ENCODE data around the gene MS4A10. TPM values are rescaled to one million over a fixed set of nuclear protein-coding genes. Genes with fewer than 3 reads are reported as not detected.
"Not testable (repeated sequence)": the region's sequence is repeated elsewhere in the genome, so short reads cannot be mapped to it uniquely, and the experiment has no call there.

MS4A10 gene
- total RNA-seq, 1 donor from 2014 or later, result not detected

- not testable (repeated sequence) for DNase-seq (ENCODE audit: low read depth)
Measured at GRCh38 chr11:60823745-60824306, 38.7 kb downstream of the MS4A10 start.

- DNase-seq (ENCODE audit: low read depth), result no peak
Measured at GRCh38 chr11:60825118-60825517, 40.0 kb downstream of the MS4A10 start.

GRCh38 chr11:60825790-60826189, 40.7 kb downstream of the MS4A10 start:
- no peak for DNase-seq (ENCODE audit: low read depth)

GRCh38 chr11:60830478-60831142, 45.5 kb downstream of the MS4A10 start:
- no peak for DNase-seq (ENCODE audit: low read depth)

GRCh38 chr11:60831143-60831500, 46.0 kb downstream of the MS4A10 start:
- DNase-seq (ENCODE audit: low read depth), result peak; percentile 87

GRCh38 chr11:60831501-60832079, 46.5 kb downstream of the MS4A10 start:
- DNase-seq (ENCODE audit: low read depth), result no peak

GRCh38 chr11:60834742-60835533, 49.8 kb downstream of the MS4A10 start:
- no peak for DNase-seq (ENCODE audit: low read depth)

GRCh38 chr11:60835534-60835846, 50.4 kb downstream of the MS4A10 start:
- no peak for DNase-seq (ENCODE audit: low read depth)

- no peak for DNase-seq (ENCODE audit: low read depth)
Measured at GRCh38 chr11:60836866-60837515, 51.9 kb downstream of the MS4A10 start.

GRCh38 chr11:60838132-60838531, 53.0 kb downstream of the MS4A10 start:
- DNase-seq (ENCODE audit: low read depth), result no peak

GRCh38 chr11:60840470-60841430, 55.6 kb downstream of the MS4A10 start:
- peak; percentile 94 for DNase-seq (ENCODE audit: low read depth)

- peak; percentile 96 for DNase-seq (ENCODE audit: low read depth)
Measured at GRCh38 chr11:60841797-60842667, 56.9 kb downstream of the MS4A10 start, which contains the start of gene CCDC86. Gene CCDC86 (plus strand): TSS chr11:60842113. CDS start chr11:60842125, 12 bp downstream.

- DNase-seq (ENCODE audit: low read depth), result peak; percentile 8
Measured at GRCh38 chr11:60842668-60843600, 57.8 kb downstream of the MS4A10 start.

GRCh38 chr11:60844045-60844869, 59.1 kb downstream of the MS4A10 start:
- peak; percentile 56 for DNase-seq (ENCODE audit: low read depth)

- no peak for DNase-seq (ENCODE audit: low read depth)
Measured at GRCh38 chr11:60844870-60845221, 59.7 kb downstream of the MS4A10 start.

- no peak for DNase-seq (ENCODE audit: low read depth)
Measured at GRCh38 chr11:60845338-60845737, 60.2 kb downstream of the MS4A10 start.

GRCh38 chr11:60847281-60847680, 62.1 kb downstream of the MS4A10 start:
- DNase-seq (ENCODE audit: low read depth), result no peak
